CD14-positive monocyte (primary cell): ENCODE results near the gene PNKD. TPM values are rescaled to one million over a fixed set of nuclear protein-coding genes. Genes with fewer than 3 reads are reported as not detected.

Experiments
- DNase-seq, 3 donors: peaks; one replicate each; pipeline ENCODE4 v3.0.0-alpha.2; 2011 to 2022
- H2AFZ ChIP-seq: 2 replicates; pipeline ENCODE4 v1.6.0; 2012; ENCODE audit warnings: mild to moderate bottlenecking, low read depth, low read length, inconsistent platforms; ENCODE audit not compliant: insufficient read depth, poor library complexity, severe bottlenecking
- H3K27ac ChIP-seq, 2 donors: 1 replicate in 1 of 2; 2 replicates in 1 of 2; pipeline ENCODE4 v1.5.1; 2012 to 2013; ENCODE audit warnings: low read length in 2 of 2, control low read depth in 1 of 2, inconsistent platforms in 1 of 2, low read depth in 1 of 2, mild to moderate bottlenecking in 1 of 2
- H3K27me3 ChIP-seq, 2 donors: one replicate each; pipeline versions ENCODE4 v1.6.0 to v1.6.1; 2011 to 2013; ENCODE audit warnings: low read length in 2 of 2; ENCODE audit not compliant: control insufficient read depth in 2 of 2, insufficient read depth in 2 of 2
- H3K36me3 ChIP-seq, 2 donors: replicated peaks in 1 of 2; 1 replicate in 1 of 2; 2 replicates in 1 of 2; pipeline versions ENCODE4 v1.5.1 to v1.6.1; 2012 to 2013; ENCODE audit warnings: low read length in 2 of 2, control low read depth in 1 of 2, inconsistent platforms in 1 of 2, mild to moderate bottlenecking in 1 of 2; ENCODE audit not compliant: insufficient read depth in 2 of 2, control insufficient read depth in 1 of 2
- H3K4me1 ChIP-seq, 2 donors: 1 replicate in 1 of 2; 2 replicates in 1 of 2; pipeline versions ENCODE4 v1.5.1 to v1.6.1; 2012 to 2013; ENCODE audit warnings: low read length in 2 of 2, control low read depth in 1 of 2, inconsistent platforms in 1 of 2, mild to moderate bottlenecking in 1 of 2, moderate library complexity in 1 of 2; ENCODE audit not compliant: insufficient read depth in 2 of 2, control insufficient read depth in 1 of 2
- H3K4me2 ChIP-seq: replicated peaks from 2 replicates; pipeline ENCODE3; 2012; ENCODE audit warnings: low read length, moderate library complexity, mild to moderate bottlenecking; ENCODE audit not compliant: poor library complexity, severe bottlenecking; ENCODE audit errors: extremely low read depth
- H3K4me3 ChIP-seq, 3 experiments: fragments of 200-600 bp in 1 of 3; sonication (generic) in 1 of 3; replicated peaks in 1 of 3; 1 replicate in 2 of 3; 2 replicates in 1 of 3; pipeline ENCODE4 v1.5.1; 2011 to 2013; ENCODE audit warnings: low read length in 3 of 3, mild to moderate bottlenecking in 3 of 3, control low read depth in 2 of 3, low read depth in 2 of 3, inconsistent platforms in 1 of 3, moderate library complexity in 1 of 3
- H3K79me2 ChIP-seq: 2 replicates; pipeline ENCODE4 v1.6.0; 2012; ENCODE audit warnings: mild to moderate bottlenecking, control low read depth, inconsistent platforms, low read length, moderate library complexity; ENCODE audit not compliant: insufficient read depth
- H3K9ac ChIP-seq: 2 replicates; pipeline ENCODE4 v1.6.0; 2017; ENCODE audit warnings: low read length, mild to moderate bottlenecking; ENCODE audit not compliant: insufficient read depth, poor library complexity, severe bottlenecking
- H3K9me3 ChIP-seq, 2 donors: replicated peaks in 1 of 2; 1 replicate in 1 of 2; 2 replicates in 1 of 2; pipeline versions ENCODE4 v1.5.1 to v1.6.1; 2012 to 2013; ENCODE audit warnings: low read length in 2 of 2, control low read depth in 1 of 2; ENCODE audit not compliant: control insufficient read depth in 1 of 2, insufficient read depth in 1 of 2
- H4K20me1 ChIP-seq: 2 replicates; pipeline ENCODE4 v1.6.0; 2012; ENCODE audit warnings: mild to moderate bottlenecking, low read length, control low read depth, moderate library complexity; ENCODE audit not compliant: insufficient read depth
- H3K27ac Mint-ChIP-seq, 7 donors: one replicate each; pipeline ENCODE4 v1.8.0; 2020; ENCODE audit warnings: mild to moderate bottlenecking in 7 of 7, mixed read lengths in 7 of 7, moderate library complexity in 6 of 7, inconsistent platforms in 2 of 7
- H3K27me3 Mint-ChIP-seq, 3 donors: one replicate each; pipeline ENCODE4 v1.8.0; 2021 to 2022; ENCODE audit warnings: low read depth in 3 of 3, mild to moderate bottlenecking in 3 of 3, mixed read lengths in 3 of 3, moderate library complexity in 3 of 3, inconsistent platforms in 1 of 3
- H3K36me3 Mint-ChIP-seq, 2 donors: one replicate each; pipeline ENCODE4 v1.8.0; 2020; ENCODE audit warnings: mixed read lengths in 2 of 2, inconsistent platforms in 1 of 2, mild to moderate bottlenecking in 1 of 2
- H3K4me1 Mint-ChIP-seq: one replicate; pipeline ENCODE4 v1.8.0; 2020; ENCODE audit warnings: mild to moderate bottlenecking, mixed read lengths
- H3K4me3 Mint-ChIP-seq, 2 donors: one replicate each; pipeline ENCODE4 v1.8.0; 2020; ENCODE audit warnings: mild to moderate bottlenecking in 2 of 2, mixed read lengths in 2 of 2, moderate library complexity in 1 of 2
- H3K9me3 Mint-ChIP-seq, 7 donors: one replicate each; pipeline ENCODE4 v1.8.0; 2020 to 2022; ENCODE audit warnings: mixed read lengths in 7 of 7, mild to moderate bottlenecking in 6 of 7, moderate library complexity in 6 of 7, inconsistent platforms in 2 of 7
- CTCF ChIP-seq: fragments of 200-600 bp; IDR thresholded peaks from one replicate; pipeline ENCODE4 v1.8.0; 2022; ENCODE audit warnings: antibody characterized with exemption, mild to moderate bottlenecking
- WGBS: methylation state at CpG from one replicate; pipeline ENCODE4 v1.1.5; 2013; ENCODE audit warnings: missing lambda C conversion rate; ENCODE audit not compliant: insufficient coverage; 5-methylcytosine and 5-hydroxymethylcytosine counted together
- intact Hi-C, 2 donors: fragments of 100-400 bp; cut with micrococcal nuclease; formaldehyde crosslinking; loops; one replicate each; pipeline versions ENCODE4 v1.15.0 to v1.15.1; 2023
- polyA plus RNA-seq, 3 donors: library from polyadenylated mRNA; depleted of rRNA in 1 of 3; unstranded in 2 of 3; stranded (reverse) in 1 of 3; fragments of 300-500 nt in 2 of 3; fragments of >200 nt in 1 of 3; fragmentation: Illumina TruSeq in 2 of 3; gene quantifications; 1 replicate in 2 of 3; 2 replicates in 1 of 3; pipeline ENCODE4 v1.2.3, GENCODE V29; 2012 to 2021

The PNKD gene
- polyA plus RNA-seq, 3 donors, result 79.8 to 92.0 (median 88.2) TPM

DNA sequence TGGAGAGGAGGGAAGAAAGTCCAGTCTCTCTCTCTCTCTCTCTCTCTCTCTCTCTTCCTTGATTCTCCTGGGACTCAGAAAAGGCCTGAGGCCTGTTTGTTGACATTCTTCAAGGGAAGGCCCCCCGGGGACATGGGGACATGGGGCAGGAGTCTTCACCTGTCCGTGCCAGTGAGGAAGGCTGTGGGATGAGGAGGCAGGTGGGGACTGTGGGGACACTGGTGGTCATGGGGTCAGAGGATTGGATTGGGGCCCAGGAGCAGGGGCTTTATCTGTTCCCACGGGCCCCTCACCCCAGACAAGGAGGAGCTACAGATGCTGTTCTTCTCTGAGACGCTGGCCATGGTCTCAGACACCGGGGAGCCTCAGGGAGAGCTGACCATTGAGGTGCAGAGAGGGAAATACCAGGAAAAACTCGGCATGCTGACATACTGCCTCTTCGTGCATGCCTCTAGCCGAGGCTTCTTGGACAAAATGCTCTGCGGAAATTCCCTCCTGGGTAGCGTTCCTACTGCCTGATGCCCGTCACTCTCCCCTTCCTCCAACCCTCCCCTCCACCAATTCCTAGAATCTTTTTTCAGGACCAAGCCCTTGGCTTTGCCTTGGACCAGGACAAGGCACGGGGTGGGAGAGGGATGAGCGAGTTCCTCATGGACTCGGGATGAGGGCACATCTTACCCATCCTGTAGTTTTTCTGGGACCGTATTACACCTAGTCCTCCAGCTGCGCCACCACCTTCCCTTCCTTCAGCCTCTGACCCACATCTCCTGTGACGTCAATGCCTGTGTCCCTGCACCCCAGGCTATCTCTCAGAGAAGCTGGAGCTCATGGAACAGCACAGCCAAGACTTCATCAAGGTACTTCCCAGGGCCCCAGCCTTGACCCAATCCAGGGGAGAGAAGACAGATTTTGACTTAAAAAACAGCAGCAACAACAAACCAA, 87.2 kb downstream of the PNKD start:
- Histone ChIP-seq H3K79me2 (no peaks in the 10 kb centered on the region), H3K36me3 (no peaks in the 10 kb centered on the region), H3K27me3 (no peaks in the 10 kb centered on the region), H3K9me3 (peaks cover 2 to 4% of the 10 kb centered on the region in 2 donors), H3K4me3 (no peak overlapping the region), H3K27ac (peak overlapping the region; percentile 5 to 68), H2AFZ (peak overlapping the region; percentile 63), H3K4me2 (peak overlapping the region; percentile 31), H4K20me1 (no peaks in the 10 kb centered on the region), H3K9ac (no peak overlapping the region), H3K4me1 (peaks cover 48 to 52% of the 10 kb centered on the region in 2 donors)
- Mint-ChIP-seq H3K9me3 (peaks cover 3 to 14% (median 7%) of the 10 kb centered on the region in 7 donors), H3K27me3 (peaks cover 0 to 2% (median 1%) of the 10 kb centered on the region in 3 donors), H3K27ac (peak overlapping the region; percentile 15 to 95 (median 74)), H3K4me3 (no peak overlapping the region), H3K36me3 (no peaks in the 10 kb centered on the region), H3K4me1 (peaks cover 58% of the 10 kb centered on the region)
- no peak for DNase-seq
- intact Hi-C loops, result loop anchor here (2.0 to 5.0 kb wide), 2 partner anchors 40 to 57 kb away; partner anchors contain the start of gene CTDSP1 (in 1 of the 2)
- 92% methylated on average over 13 of the region's 17 CpGs for WGBS
- no peak for TF ChIP-seq CTCF

GRCh38 chr2:218360453-218360852, 90.1 kb downstream of the PNKD start:
- Mint-ChIP-seq H3K4me3 (peak overlapping the region in 1 of 2 donors; percentile 36), H3K4me1 (peaks cover 80% of the 10 kb centered on the region), H3K9me3 (peaks cover 0 to 3% (median 0%) of the 10 kb centered on the region in 7 donors), H3K27ac (peak overlapping the region; percentile 86 to 100 (median 97)), H3K27me3 (peaks cover 0 to 2% (median 1%) of the 10 kb centered on the region in 3 donors), H3K36me3 (peaks cover 0 to 4% of the 10 kb centered on the region in 2 donors)
- Histone ChIP-seq H3K9ac (peak overlapping the region; percentile 32), H3K4me1 (peaks cover 75 to 82% of the 10 kb centered on the region in 2 donors), H3K36me3 (no peaks in the 10 kb centered on the region), H3K79me2 (no peaks in the 10 kb centered on the region), H2AFZ (no peak overlapping the region), H4K20me1 (no peaks in the 10 kb centered on the region), H3K4me3 (peak overlapping the region in 1 of 3 experiments; percentile 11), H3K27ac (peak overlapping the region; percentile 87 to 99), H3K9me3 (no peaks in the 10 kb centered on the region), H3K4me2 (peak overlapping the region; percentile 9), H3K27me3 (no peaks in the 10 kb centered on the region)
- DNase-seq, result peak; percentile 87 to 92 (median 87)
- intact Hi-C loops, result loop anchor here in 1 of 2 donors (5.0 kb wide), 2 partner anchors 33 to 37 kb away; partner anchors contain the start of gene CTDSP1
- no peak for TF ChIP-seq CTCF
- no CpG with 5 or more reads among the region's 4 CpGs for WGBS
